Mesothelial cell of epicardium (in vitro differentiated cells): Measurements from ENCODE around the gene PI4K2B. TPM values are rescaled to one million over a fixed set of nuclear protein-coding genes. Genes with fewer than 3 reads are reported as not detected.

Source experiments
- DNase-seq, 2 experiments: peaks; one replicate each; pipeline ENCODE4 v3.0.0; 2021; ENCODE audit warnings: low spot score in 2 of 2; ENCODE audit not compliant: unreplicated experiment in 2 of 2
- H3K27ac Mint-ChIP-seq: 2 replicates; pipeline ENCODE4 v1.8.0; 2021; ENCODE audit warnings: mixed read lengths
- H3K27me3 Mint-ChIP-seq: 2 replicates; pipeline ENCODE4 v1.8.0; 2021; ENCODE audit warnings: low read depth, mixed read lengths
- H3K36me3 Mint-ChIP-seq: 2 replicates; pipeline ENCODE4 v1.8.0; 2021; ENCODE audit warnings: mixed read lengths
- H3K4me1 Mint-ChIP-seq: 2 replicates; pipeline ENCODE4 v1.8.0; 2021; ENCODE audit warnings: mixed read lengths
- H3K4me3 Mint-ChIP-seq: 2 replicates; pipeline ENCODE4 v1.8.0; 2021; ENCODE audit warnings: mild to moderate bottlenecking, moderate library complexity, mixed read lengths
- H3K9me3 Mint-ChIP-seq: 2 replicates; pipeline ENCODE4 v1.8.0; 2021; ENCODE audit warnings: mixed read lengths
- total RNA-seq: library from RNA; stranded (reverse); gene quantifications from 3 replicates; pipeline ENCODE4 v1.2.1, GENCODE V29; 2021
- TF ChIP-seq, protein P1 (sequence below): fragments of 200-600 bp; sonication (generic); IDR thresholded peaks from one replicate; pipeline ENCODE4 v1.5.0; 2021; ENCODE audit warnings: antibody characterized with exemption; ENCODE audit not compliant: unreplicated experiment

Gene PI4K2B
- total RNA-seq, 1 donor from 2014 or later: 9.1 TPM

DNA sequence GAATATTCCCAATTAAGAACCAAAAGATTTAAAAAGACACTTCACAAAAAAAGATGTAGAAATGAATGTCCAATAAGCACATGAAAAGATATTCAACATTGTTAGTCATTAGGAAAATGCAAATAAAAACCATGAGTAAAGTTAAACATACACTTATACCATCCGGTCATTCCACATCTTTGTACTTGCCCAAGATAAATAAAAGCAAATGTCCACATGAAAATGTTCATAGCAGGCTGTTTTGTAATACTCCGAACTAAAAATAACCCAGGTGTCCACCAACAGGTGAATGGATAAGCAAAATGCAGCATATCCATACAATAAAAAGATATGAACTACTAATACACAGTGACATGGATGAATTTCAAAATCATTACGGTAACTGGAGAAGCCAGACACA lies 50.1 kb downstream of the PI4K2B start:
- no peaks in the 10 kb centered on the region for H3K4me1 Mint-ChIP-seq
- DNase-seq: no peak
- H3K36me3 Mint-ChIP-seq: peaks cover 18% of the 10 kb centered on the region
- H3K4me3 Mint-ChIP-seq: no peak overlapping the region
- TF ChIP-seq, protein P1, sequence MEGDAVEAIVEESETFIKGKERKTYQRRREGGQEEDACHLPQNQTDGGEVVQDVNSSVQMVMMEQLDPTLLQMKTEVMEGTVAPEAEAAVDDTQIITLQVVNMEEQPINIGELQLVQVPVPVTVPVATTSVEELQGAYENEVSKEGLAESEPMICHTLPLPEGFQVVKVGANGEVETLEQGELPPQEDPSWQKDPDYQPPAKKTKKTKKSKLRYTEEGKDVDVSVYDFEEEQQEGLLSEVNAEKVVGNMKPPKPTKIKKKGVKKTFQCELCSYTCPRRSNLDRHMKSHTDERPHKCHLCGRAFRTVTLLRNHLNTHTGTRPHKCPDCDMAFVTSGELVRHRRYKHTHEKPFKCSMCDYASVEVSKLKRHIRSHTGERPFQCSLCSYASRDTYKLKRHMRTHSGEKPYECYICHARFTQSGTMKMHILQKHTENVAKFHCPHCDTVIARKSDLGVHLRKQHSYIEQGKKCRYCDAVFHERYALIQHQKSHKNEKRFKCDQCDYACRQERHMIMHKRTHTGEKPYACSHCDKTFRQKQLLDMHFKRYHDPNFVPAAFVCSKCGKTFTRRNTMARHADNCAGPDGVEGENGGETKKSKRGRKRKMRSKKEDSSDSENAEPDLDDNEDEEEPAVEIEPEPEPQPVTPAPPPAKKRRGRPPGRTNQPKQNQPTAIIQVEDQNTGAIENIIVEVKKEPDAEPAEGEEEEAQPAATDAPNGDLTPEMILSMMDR: no peak
- peaks cover 26% of the 10 kb centered on the region for H3K9me3 Mint-ChIP-seq
- no peaks in the 10 kb centered on the region for H3K27me3 Mint-ChIP-seq
- H3K27ac Mint-ChIP-seq: no peak overlapping the region

DNA sequence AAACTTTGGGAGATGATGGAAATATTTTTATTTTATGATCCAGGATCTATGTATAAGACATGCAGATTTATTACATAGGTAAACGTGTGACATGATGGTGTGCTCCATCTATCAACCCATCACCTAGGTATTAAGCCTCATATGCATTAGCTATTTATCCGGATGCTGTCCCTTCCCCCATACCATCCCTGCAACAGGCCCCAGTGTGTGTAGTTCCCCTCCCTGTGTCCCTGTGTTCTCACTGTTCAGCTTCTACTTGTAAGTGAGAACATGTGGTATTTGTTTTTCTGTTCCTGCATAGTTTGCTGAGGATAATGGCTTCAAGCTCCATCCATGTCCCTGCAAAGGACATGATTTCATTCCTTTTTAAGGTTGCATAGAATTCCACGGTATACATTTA lies 50.6 kb downstream of the PI4K2B start:
- DNase-seq: no peak
- Mint-ChIP-seq H3K27ac (no peak overlapping the region), H3K27me3 (no peaks in the 10 kb centered on the region)

DNA sequence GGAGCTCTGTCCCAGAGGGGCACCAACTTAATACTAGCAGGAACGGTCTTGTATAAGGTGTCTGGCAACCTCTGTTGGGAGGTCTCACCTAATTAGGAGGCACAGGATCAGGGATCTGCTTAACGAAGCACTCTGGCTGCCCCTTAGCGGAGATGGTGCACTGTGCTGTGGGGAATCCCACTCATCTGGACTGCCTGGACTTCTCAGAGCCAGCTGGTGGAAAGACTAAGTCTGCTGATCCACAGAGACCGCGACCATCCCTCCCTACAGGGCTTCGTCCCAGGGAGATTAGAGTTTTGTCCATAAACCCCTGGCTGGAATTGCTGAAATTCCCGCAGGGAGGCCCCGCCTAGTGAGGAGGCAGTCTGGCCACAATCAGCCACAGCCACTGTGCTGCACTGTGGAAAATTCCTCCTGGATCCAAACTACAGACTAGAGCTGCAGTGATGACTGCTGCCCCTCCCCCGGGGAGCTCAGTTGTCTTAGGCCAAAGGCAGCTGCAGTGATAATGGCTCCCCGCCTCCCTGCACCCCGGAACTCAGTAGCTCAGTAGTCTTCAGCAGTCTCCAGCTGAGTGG lies 56.7 kb downstream of the PI4K2B start:
- Mint-ChIP-seq H3K36me3 (peaks cover 4% of the 10 kb centered on the region), H3K4me1 (no peaks in the 10 kb centered on the region), H3K9me3 (peaks cover 27% of the 10 kb centered on the region), H3K4me3 (no peak overlapping the region), H3K27ac (no peak overlapping the region), H3K27me3 (no peaks in the 10 kb centered on the region)
- TF ChIP-seq, protein P1: no peak
- DNase-seq: no peak

More for the DNA sequence above, 50.6 kb downstream of the PI4K2B start:
- Mint-ChIP-seq H3K9me3 (peaks cover 27% of the 10 kb centered on the region), H3K4me3 (no peak overlapping the region), H3K4me1 (no peaks in the 10 kb centered on the region), H3K36me3 (peaks cover 18% of the 10 kb centered on the region)
- TF ChIP-seq, protein P1: no peak

DNA sequence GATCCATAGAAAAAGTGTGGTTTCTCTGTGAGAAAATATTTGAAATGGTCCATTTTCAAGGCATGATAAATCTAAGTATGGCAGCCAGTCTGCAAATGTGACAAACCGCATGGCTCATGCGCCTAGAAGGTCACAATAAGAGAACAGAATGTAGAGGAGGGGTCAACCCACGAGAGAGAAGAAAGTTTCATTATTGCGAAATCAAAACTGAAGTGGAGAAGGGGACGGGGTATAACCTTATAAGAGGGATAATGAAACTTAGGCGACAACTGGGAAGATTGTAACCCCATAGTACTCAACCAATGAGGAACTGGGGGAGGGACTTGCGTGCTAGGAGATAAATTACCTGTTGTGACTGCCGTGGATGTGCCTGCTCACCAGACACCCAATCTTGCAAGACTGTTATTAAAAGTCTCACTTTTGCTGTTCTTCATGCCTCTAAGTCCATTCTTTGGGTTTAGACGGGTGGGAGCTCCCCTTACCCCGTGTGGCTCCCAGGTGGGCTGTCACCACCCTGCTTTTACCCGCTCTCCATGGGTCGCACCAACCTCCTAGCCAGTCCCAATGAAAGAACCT lies 57.4 kb downstream of the PI4K2B start:
- Mint-ChIP-seq H3K27me3 (no peaks in the 10 kb centered on the region), H3K9me3 (peaks cover 25% of the 10 kb centered on the region), H3K27ac (no peak overlapping the region), H3K4me1 (no peaks in the 10 kb centered on the region), H3K36me3 (peaks cover 4% of the 10 kb centered on the region), H3K4me3 (no peak overlapping the region)
- no peak for DNase-seq
- TF ChIP-seq, protein P1: no peak

DNA sequence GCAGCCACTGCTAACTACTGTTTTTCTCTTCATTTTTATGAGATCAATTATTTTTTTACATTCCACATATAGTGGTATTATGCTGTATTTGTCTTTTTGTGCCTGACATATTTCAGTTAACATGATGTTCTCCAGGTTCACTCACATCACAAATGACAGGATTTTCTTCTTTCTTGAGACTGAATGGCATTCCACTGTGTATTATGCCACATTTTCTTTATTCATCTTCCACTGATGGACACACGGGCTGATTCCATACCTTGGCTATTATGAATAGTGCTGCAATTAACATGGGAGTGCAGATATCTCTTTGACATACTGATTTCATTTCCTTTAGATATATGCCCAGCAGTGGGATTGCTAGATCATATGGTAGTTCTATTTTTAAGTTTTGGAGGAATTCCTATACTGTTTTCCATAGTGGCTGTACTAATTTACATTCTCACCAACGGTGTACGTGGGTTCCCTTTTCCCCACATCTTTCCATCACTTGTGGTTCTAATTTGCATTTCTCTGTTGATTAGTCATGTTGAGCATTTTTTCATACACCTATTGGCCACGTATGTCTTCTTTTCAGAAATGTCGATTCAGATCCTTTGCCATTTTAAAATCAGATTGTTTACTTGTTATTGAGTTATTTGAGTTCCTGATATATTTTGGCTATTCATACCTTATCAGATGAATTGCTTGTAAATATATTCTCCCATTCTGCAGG lies 63.9 kb downstream of the PI4K2B start:
- peaks cover 4% of the 10 kb centered on the region for H3K27me3 Mint-ChIP-seq
- no peak overlapping the region for H3K4me3 Mint-ChIP-seq
- H3K9me3 Mint-ChIP-seq: no peaks in the 10 kb centered on the region
- H3K4me1 Mint-ChIP-seq: peaks cover 24% of the 10 kb centered on the region
- no peak overlapping the region for H3K27ac Mint-ChIP-seq
- no peak for DNase-seq
- TF ChIP-seq, protein P1: no peak
- H3K36me3 Mint-ChIP-seq: no peaks in the 10 kb centered on the region
